ENCODE data around the gene MRPL10.

Gene MRPL10

DNA sequence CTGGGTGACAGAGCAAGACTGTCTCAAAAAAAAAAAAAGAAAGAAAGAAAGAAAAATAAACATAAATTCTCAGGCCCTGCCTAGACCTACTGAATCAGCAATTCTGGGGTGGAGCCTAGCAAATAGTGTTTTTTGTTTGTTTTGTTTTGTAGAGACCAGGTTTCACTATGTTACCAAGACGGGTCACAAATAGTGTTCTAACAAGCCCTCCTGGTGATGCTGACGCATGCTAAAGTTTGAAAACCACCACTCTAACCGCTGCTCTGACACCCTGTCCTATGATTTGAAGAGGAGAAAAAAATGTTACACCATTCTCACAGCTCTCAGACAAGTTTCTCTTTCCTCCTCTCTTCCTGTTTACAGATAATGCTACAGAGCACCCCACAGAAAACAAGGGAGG is 1.5 kb downstream of the MRPL10 start:
- Histone ChIP-seq H3K36me3 (ENCODE audit: insufficient read depth, low read length) (peaks cover 35% of the 10 kb centered on the region), H3K9me3 (ENCODE audit: insufficient read depth, low read length, severe bottlenecking) (no peaks in the 10 kb centered on the region), H3K9ac (ENCODE audit: low read depth, low read length) (peak overlapping the region; percentile 77), H4K20me1 (ENCODE audit: insufficient read depth, low read length) (peaks cover 6% of the 10 kb centered on the region), H3K4me2 (ENCODE audit: insufficient read depth, low read length) (peak overlapping the region; percentile 73), H3K79me2 (ENCODE audit: insufficient read depth, low read length) (peaks cover 32% of the 10 kb centered on the region), H3K27me3 (ENCODE audit: insufficient read depth, low read length, poor library complexity) (no peaks in the 10 kb centered on the region), H3K4me3 (ENCODE audit: low read depth in 1 of 2, low read length in 2 of 2) (peak overlapping the region in 1 of 2 experiments; percentile 93; a peak in 2 of 4 replicates), H3K4me1 (ENCODE audit: insufficient read depth, low read length) (peaks cover 30% of the 10 kb centered on the region), H3K27ac (ENCODE audit: low read length) (no peak overlapping the region), H2AFZ (ENCODE audit: low read depth, low read length) (no peak overlapping the region)
- TF ChIP-seq, protein P1, sequence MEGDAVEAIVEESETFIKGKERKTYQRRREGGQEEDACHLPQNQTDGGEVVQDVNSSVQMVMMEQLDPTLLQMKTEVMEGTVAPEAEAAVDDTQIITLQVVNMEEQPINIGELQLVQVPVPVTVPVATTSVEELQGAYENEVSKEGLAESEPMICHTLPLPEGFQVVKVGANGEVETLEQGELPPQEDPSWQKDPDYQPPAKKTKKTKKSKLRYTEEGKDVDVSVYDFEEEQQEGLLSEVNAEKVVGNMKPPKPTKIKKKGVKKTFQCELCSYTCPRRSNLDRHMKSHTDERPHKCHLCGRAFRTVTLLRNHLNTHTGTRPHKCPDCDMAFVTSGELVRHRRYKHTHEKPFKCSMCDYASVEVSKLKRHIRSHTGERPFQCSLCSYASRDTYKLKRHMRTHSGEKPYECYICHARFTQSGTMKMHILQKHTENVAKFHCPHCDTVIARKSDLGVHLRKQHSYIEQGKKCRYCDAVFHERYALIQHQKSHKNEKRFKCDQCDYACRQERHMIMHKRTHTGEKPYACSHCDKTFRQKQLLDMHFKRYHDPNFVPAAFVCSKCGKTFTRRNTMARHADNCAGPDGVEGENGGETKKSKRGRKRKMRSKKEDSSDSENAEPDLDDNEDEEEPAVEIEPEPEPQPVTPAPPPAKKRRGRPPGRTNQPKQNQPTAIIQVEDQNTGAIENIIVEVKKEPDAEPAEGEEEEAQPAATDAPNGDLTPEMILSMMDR (IDR thresholded peaks at IDR 0.05; ENCODE audit: borderline replicate concordance, extremely low read depth, low read length, poor library complexity, severe bottlenecking), result no peak
- TF ChIP-seq EZH2 (IDR thresholded peaks at IDR 0.05; ENCODE audit: borderline replicate concordance, low read depth, low read length, severe bottlenecking), result no peak
- no peak for DNase-seq
- ATAC-seq (ENCODE audit: insufficient read depth, low read depth), result no peak

DNA sequence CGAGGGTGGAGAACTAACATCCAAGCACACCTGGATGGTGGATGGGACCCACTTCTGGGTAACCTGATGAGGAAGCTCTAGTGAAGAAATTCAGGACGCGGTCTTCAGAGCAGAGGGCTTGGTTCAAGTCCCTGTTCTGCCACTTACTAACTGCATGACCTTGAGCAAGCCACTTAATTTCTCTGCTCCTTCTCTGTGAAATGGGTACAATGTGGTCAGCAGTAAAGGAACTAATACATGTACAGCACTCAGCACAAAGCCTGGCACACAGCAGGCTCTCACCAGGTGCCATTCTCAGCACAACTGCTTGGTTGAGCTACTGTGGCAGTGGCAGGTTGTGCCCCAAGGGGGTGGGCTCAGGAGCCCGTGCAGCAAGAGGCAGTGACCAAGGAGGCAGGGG is 7.8 kb downstream of the MRPL10 start:
- ATAC-seq (ENCODE audit: insufficient read depth, low read depth) (no peak), DNase-seq (no peak)
- Histone ChIP-seq H3K4me2 (ENCODE audit: insufficient read depth, low read length) (no peak overlapping the region), H3K9me3 (ENCODE audit: insufficient read depth, low read length, severe bottlenecking) (no peaks in the 10 kb centered on the region), H3K4me1 (ENCODE audit: insufficient read depth, low read length) (peaks cover 24% of the 10 kb centered on the region), H3K4me3 (ENCODE audit: low read depth in 1 of 2, low read length in 2 of 2) (no peak overlapping the region), H3K36me3 (ENCODE audit: insufficient read depth, low read length) (peaks cover 54% of the 10 kb centered on the region), H3K27me3 (ENCODE audit: insufficient read depth, low read length, poor library complexity) (no peaks in the 10 kb centered on the region), H3K27ac (ENCODE audit: low read length) (no peak overlapping the region), H2AFZ (ENCODE audit: low read depth, low read length) (no peak overlapping the region), H3K79me2 (ENCODE audit: insufficient read depth, low read length) (peaks cover 24% of the 10 kb centered on the region), H3K9ac (ENCODE audit: low read depth, low read length) (no peak overlapping the region), H4K20me1 (ENCODE audit: insufficient read depth, low read length) (no peaks in the 10 kb centered on the region; the same call in 1 of the 2 replicates)
- TF ChIP-seq, protein P1 (IDR thresholded peaks at IDR 0.05; ENCODE audit: borderline replicate concordance, extremely low read depth, low read length, poor library complexity, severe bottlenecking), result no peak
- no peak for TF ChIP-seq EZH2 (IDR thresholded peaks at IDR 0.05; ENCODE audit: borderline replicate concordance, low read depth, low read length, severe bottlenecking)

DNA sequence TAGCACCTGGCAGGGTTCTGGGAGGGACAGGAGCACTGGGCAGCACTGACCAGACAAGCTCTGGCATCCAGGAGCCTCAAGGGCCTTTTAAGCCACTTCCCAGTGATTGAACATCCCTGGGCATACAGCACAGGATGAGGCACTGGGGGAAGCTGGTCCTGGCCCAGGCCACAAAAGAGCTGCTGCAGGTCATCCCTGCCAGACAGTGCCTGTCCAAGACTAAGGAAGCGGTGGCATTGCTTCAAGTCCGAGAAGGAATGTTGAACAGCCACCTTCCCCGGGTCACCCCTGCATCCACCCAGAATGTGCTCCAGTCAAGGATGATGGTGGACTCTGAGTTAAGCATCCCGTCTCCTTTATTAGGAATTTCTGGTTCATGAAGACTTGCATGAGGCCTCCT is 8.6 kb downstream of the MRPL10 start:
- H3K27ac ChIP-seq (ENCODE audit: low read length), result no peak overlapping the region
- H3K4me2 ChIP-seq (ENCODE audit: insufficient read depth, low read length), result no peak overlapping the region
- H3K9me3 ChIP-seq (ENCODE audit: insufficient read depth, low read length, severe bottlenecking), result no peaks in the 10 kb centered on the region
- H3K4me3 ChIP-seq (ENCODE audit: low read depth in 1 of 2, low read length in 2 of 2), result no peak overlapping the region
- H3K4me1 ChIP-seq (ENCODE audit: insufficient read depth, low read length), result peaks cover 24% of the 10 kb centered on the region
- ATAC-seq (ENCODE audit: insufficient read depth, low read depth) (no peak), DNase-seq (no peak)
- no peaks in the 10 kb centered on the region; the same call in 1 of the 2 replicates for H4K20me1 ChIP-seq (ENCODE audit: insufficient read depth, low read length)
- peaks cover 54% of the 10 kb centered on the region for H3K36me3 ChIP-seq (ENCODE audit: insufficient read depth, low read length)
- peaks cover 19% of the 10 kb centered on the region for H3K79me2 ChIP-seq (ENCODE audit: insufficient read depth, low read length)
- no peaks in the 10 kb centered on the region for H3K27me3 ChIP-seq (ENCODE audit: insufficient read depth, low read length, poor library complexity)
- H3K9ac ChIP-seq (ENCODE audit: low read depth, low read length), result no peak overlapping the region
- H2AFZ ChIP-seq (ENCODE audit: low read depth, low read length), result no peak overlapping the region
- TF ChIP-seq, protein P1 (IDR thresholded peaks at IDR 0.05; ENCODE audit: borderline replicate concordance, extremely low read depth, low read length, poor library complexity, severe bottlenecking), result no peak
- no peak for TF ChIP-seq EZH2 (IDR thresholded peaks at IDR 0.05; ENCODE audit: borderline replicate concordance, low read depth, low read length, severe bottlenecking)

All from DND-41 (cell line).